GM19043 (cell line): Measurements from ENCODE around the gene CPD.

Source experiments
- ATAC-seq: cut with Tn5 transposase; IDR thresholded peaks from one replicate; pipeline ENCODE4 v1.9.1; 2021; ENCODE audit warnings: low read depth; ENCODE audit not compliant: unreplicated experiment

The CPD gene

GRCh38 chr17:30352240-30352814 lies 26.4 kb upstream of the CPD start:
- no peak for ATAC-seq

GRCh38 chr17:30354701-30355100 lies 24.0 kb upstream of the CPD start:
- ATAC-seq = no peak

- no peak for ATAC-seq
Observed at GRCh38 chr17:30357476-30357875, 21.3 kb upstream of the CPD start.

GRCh38 chr17:30358055-30358760 lies 20.5 kb upstream of the CPD start:
- ATAC-seq = no peak

GRCh38 chr17:30360086-30360808 lies 18.5 kb upstream of the CPD start:
- no peak for ATAC-seq

GRCh38 chr17:30361766-30362279 lies 16.9 kb upstream of the CPD start:
- ATAC-seq = no peak

- ATAC-seq = peak; percentile 78
Observed at GRCh38 chr17:30363715-30364202, 15.0 kb upstream of the CPD start.

- no peak for ATAC-seq
Observed at GRCh38 chr17:30366536-30366935, 12.2 kb upstream of the CPD start.

- ATAC-seq = no peak
Observed at GRCh38 chr17:30368912-30369720, 9.6 kb upstream of the CPD start.

- no peak for ATAC-seq
Observed at GRCh38 chr17:30369995-30370394, 8.7 kb upstream of the CPD start.

- ATAC-seq = no peak
Observed at GRCh38 chr17:30372755-30373154, 6.0 kb upstream of the CPD start.

- ATAC-seq = no peak
Observed at GRCh38 chr17:30375661-30376060, 3.1 kb upstream of the CPD start.

GRCh38 chr17:30376621-30377452 lies 1.9 kb upstream of the CPD start:
- no peak for ATAC-seq

GRCh38 chr17:30377574-30378240 lies 1.0 kb upstream of the CPD start:
- ATAC-seq = no peak

- no peak for ATAC-seq
Observed at GRCh38 chr17:30378241-30378824, 394 bp upstream of the CPD start.

- no peak for ATAC-seq
Observed at GRCh38 chr17:30379303-30379902, 676 bp downstream of the CPD start.

GRCh38 chr17:30379903-30380381 lies 1.2 kb downstream of the CPD start:
- no peak for ATAC-seq

- ATAC-seq = no peak
Observed at GRCh38 chr17:30380643-30381339, 2.1 kb downstream of the CPD start.
